Body of pancreas (tissue), 4 donors: ENCODE measurements around the gene AURKB.

Experiments used
- CTCF ChIP-seq, 7 experiments: fragments of 450-650 bp in 4 of 7; fragments of 200-600 bp in 3 of 7; sonication (generic) in 3 of 7; IDR thresholded peaks; one replicate each; pipeline ENCODE4 v1.5.1; 2016 to 2019; ENCODE audit warnings: antibody characterized with exemption in 7 of 7
- POLR2A ChIP-seq, 3 donors: fragments of 450-650 bp; IDR thresholded peaks; one replicate each; pipeline ENCODE4 v1.6.1; 2016; ENCODE audit warnings: antibody characterized with exemption in 3 of 3, mild to moderate bottlenecking in 2 of 3

- TF ChIP-seq POLR2A (IDR thresholded peaks at IDR 0.05) (no peak), CTCF (IDR thresholded peaks at IDR 0.05) (no peak)
These were observed 3.8 kb downstream of the AURKB start for GRCh38 chr17:8206536-8206935.
